Suppressor macrophage treated with lipopolysaccharide for 4 hours (primary cell): ENCODE results near the gene QRFPR.
"Not testable (repeated sequence)": the region's sequence is repeated elsewhere in the genome, so short reads cannot be mapped to it uniquely, and the experiment has no call there.

Source experiments
- DNase-seq: peaks from one replicate; pipeline ENCODE4 v3.0.0-alpha.2; 2020

QRFPR gene

GRCh38 chr4:121380776-121381462 lies at the start of gene QRFPR:
Gene QRFPR, minus strand, starts transcription at chr4:121381018. Its CDS starts 371 bp downstream, at chr4:121380647.
- no peak for DNase-seq

- DNase-seq, result no peak
Measured at GRCh38 chr4:121428721-121429120, 47.9 kb upstream of the QRFPR start.

GRCh38 chr4:121421594-121421993 lies 40.8 kb upstream of the QRFPR start:
- DNase-seq, result peak; percentile 3

GRCh38 chr4:121411151-121411744 lies 30.4 kb upstream of the QRFPR start:
- DNase-seq, result no peak

- not testable (repeated sequence) for DNase-seq
Measured at GRCh38 chr4:121408567-121408966, 27.7 kb upstream of the QRFPR start.

- no peak for DNase-seq
Measured at GRCh38 chr4:121400632-121401031, 19.8 kb upstream of the QRFPR start.

- DNase-seq, result no peak
Measured at GRCh38 chr4:121397941-121398601, 17.3 kb upstream of the QRFPR start.

GRCh38 chr4:121397434-121397833 lies 16.6 kb upstream of the QRFPR start:
- no peak for DNase-seq

GRCh38 chr4:121392426-121393086 lies 11.7 kb upstream of the QRFPR start:
- no peak for DNase-seq

- no peak for DNase-seq
Measured at GRCh38 chr4:121390335-121390734, 9.5 kb upstream of the QRFPR start.

- no peak for DNase-seq
Measured at GRCh38 chr4:121379276-121379675, 1.5 kb downstream of the QRFPR start.

GRCh38 chr4:121377076-121377475 lies 3.7 kb downstream of the QRFPR start:
- no peak for DNase-seq

GRCh38 chr4:121376556-121376955 lies 4.3 kb downstream of the QRFPR start:
- DNase-seq, result no peak

- no peak for DNase-seq
Measured at GRCh38 chr4:121376097-121376496, 4.7 kb downstream of the QRFPR start.

- DNase-seq, result no peak
Measured at GRCh38 chr4:121375262-121375661, 5.6 kb downstream of the QRFPR start.

GRCh38 chr4:121373841-121374240 lies 7.0 kb downstream of the QRFPR start:
- DNase-seq, result no peak

GRCh38 chr4:121370729-121371325 lies 10.0 kb downstream of the QRFPR start:
- peak; percentile 54 for DNase-seq

- DNase-seq, result no peak
Measured at GRCh38 chr4:121360495-121360894, 20.3 kb downstream of the QRFPR start.

GRCh38 chr4:121358473-121358872 lies 22.3 kb downstream of the QRFPR start:
- no peak for DNase-seq

GRCh38 chr4:121353213-121353612 lies 27.6 kb downstream of the QRFPR start:
- no peak for DNase-seq

- DNase-seq, result no peak
Measured at GRCh38 chr4:121344098-121344497, 36.7 kb downstream of the QRFPR start.

- DNase-seq, result no peak
Measured at GRCh38 chr4:121340247-121340646, 40.6 kb downstream of the QRFPR start.

GRCh38 chr4:121339824-121340223 lies 41.0 kb downstream of the QRFPR start:
- DNase-seq, result no peak
